NCI-H1092 treated with DMSO at 0.1 percent for 48 hours (cell line): ENCODE measurements around the gene ADRA2C.

ENCODE experiments used
- DNase-seq: peaks from one replicate; lab custom pipeline; 2025; lab: John Stamatoyannopoulos, UW

The ADRA2C gene

GRCh38 chr4:3777033-3777390 lies 10.8 kb downstream of the ADRA2C start:
- no peak for DNase-seq

- no peak for DNase-seq
These were observed 11.5 kb downstream of the ADRA2C start for GRCh38 chr4:3777669-3778068.

GRCh38 chr4:3779509-3779908 lies 13.3 kb downstream of the ADRA2C start:
- no peak for DNase-seq

GRCh38 chr4:3780347-3781171 lies 14.4 kb downstream of the ADRA2C start:
- no peak for DNase-seq

- no peak for DNase-seq
These were observed 15.2 kb downstream of the ADRA2C start for GRCh38 chr4:3781193-3781886.

GRCh38 chr4:3781997-3782930 lies 16.1 kb downstream of the ADRA2C start:
- DNase-seq: no peak

GRCh38 chr4:3783693-3784306 lies 17.6 kb downstream of the ADRA2C start:
- no peak for DNase-seq

GRCh38 chr4:3784454-3785291 lies 18.5 kb downstream of the ADRA2C start:
- DNase-seq: peak; percentile 58

- no peak for DNase-seq
These were observed 19.0 kb downstream of the ADRA2C start for GRCh38 chr4:3785292-3785565.

- peak; percentile 94 for DNase-seq
These were observed 20.1 kb downstream of the ADRA2C start for GRCh38 chr4:3786196-3786869.

DNA sequence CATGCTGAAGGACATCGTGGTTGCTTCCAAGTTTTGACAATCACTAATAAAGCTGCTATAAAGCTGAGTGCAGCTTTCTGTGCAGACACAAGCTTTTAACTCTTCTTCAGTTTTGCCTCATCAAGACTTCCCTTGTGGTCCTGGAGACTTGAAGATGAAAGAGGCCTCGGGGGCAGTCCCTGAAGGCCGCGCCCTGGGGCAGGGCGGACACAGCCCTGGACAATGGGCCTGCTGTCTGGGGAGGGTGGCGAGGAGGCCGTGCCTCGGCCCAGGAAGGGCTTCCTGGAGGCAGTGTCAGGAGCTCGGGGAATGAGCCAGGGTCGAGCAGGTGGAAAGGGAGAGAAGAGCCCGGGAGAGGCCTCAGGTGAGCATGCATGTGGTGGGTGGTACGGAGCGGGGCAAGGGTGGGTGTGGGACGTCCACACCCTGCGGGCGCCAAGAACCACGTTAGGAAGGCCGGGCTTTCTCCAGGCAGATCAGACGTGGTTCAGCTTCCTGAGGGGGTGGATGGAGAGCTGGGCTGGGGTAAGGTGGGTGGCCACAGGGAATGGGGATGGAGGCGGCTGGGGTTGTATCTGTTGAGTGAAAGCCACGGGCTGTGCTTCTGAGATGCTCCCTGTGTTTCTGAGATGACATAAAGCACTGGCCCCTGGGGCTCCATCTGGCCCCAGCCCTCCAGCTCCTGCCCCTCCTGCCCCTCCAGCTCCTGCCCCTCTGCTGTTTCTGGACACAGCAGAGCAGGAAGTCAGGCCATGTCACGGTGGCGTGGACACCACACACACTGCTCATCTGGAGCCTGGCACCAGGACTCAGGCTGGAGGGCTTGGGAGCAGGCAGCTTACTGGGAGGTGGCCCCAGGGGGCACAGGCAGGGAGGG lies 21.5 kb downstream of the ADRA2C start:
- DNase-seq: no peak

- DNase-seq: no peak
These were observed 22.1 kb downstream of the ADRA2C start for GRCh38 chr4:3788366-3788660.

DNA sequence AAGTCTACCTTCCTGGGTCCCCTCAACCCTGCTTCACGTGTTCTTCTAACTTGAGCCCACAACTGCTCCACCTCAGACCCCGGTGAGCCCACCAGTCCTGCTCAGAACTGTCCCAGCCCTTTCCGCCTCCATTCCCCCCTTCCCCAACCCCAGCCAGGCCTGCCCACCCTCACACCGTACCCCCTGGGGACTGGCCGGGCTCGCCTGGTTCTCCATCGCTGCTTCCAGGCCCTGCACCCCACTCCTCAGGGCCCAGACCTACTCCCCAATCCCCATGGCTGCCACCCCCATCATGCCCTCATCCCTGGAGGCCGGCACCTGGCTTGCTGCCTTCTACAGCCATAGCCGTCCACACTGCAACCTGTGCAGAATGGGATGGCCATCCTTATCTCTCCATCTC lies 23.4 kb downstream of the ADRA2C start:
- no peak for DNase-seq

GRCh38 chr4:3790006-3790561 lies 23.9 kb downstream of the ADRA2C start:
- no peak for DNase-seq

DNA sequence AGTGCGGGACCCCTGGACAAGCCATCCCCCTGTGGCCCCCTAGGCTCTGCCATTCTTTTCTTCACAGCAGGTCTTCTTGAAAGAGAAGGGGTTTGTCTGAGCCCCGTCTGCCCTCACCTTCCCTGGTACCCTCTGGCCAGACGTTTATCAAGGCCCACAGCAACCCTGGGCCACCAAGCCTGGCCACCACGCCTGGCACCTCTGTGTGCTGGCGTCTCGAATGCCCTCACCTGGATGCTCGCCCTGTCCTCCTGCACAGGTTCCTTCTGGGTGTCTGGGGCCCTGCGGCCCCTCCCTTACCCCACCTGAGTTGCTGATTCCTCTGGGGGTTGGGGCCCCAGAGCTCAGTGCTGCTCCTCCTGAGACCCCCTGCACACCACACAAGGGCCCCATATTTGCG lies 25.1 kb downstream of the ADRA2C start:
- no peak for DNase-seq

- DNase-seq: no peak
These were observed 25.8 kb downstream of the ADRA2C start for GRCh38 chr4:3791910-3792542.

DNA sequence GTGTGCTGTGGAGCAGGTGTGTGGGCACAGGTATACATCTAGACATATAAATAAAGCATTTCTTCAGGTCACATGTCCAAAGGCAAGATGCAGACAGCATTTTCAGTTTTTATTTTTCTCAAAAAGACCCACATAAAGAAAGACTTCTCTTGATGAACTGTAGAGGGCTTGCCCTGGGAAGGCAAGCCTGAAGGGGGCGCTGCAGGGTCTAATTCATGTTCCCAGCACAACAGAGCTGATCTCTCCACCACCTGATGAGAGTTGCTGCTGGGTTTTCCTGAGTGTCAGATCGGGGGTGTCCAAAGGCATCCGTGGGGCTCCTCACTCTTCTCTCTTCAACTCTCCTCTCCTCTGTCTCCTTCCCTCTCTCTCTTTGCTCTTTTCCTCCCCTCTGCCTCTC lies 26.6 kb downstream of the ADRA2C start:
- DNase-seq: peak; percentile 17

DNA sequence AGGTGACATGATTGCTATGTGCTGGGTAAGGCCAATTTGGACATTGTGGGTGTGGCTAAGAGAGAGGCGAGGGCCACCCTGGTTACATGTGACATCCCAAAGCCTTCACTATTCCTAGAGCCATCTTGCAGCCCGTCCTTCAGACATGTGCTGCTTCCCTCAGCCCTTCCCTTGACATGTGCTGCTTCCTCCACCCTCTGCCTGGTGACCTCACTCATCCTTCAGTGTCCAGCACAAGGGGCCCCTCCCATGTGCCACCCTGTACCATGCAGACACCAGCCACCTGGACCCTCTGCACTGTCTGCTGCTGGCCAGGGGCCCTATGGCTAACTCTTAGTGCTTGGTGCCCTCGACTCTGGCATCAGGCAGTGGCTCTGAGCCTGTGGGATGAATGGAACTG lies 27.4 kb downstream of the ADRA2C start:
- no peak for DNase-seq

DNA sequence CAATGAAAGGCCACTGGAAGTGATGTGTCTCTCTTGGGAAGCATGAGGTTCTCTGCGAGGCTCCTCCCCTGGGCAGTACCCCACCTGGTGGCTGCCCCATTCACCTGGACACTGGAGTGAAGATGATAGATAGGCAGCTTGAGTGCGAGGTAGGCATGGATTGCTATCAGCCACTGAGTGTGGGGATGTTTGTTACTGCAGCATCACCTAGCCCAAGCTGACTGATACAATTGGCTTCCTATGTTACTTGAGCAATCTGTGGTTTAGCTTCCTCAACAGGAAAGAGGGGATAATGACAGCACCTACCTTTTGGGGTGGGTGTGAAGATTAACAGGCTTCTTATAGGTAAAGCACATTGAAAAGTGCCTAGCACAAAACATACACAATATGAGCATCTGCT lies 30.8 kb downstream of the ADRA2C start:
- DNase-seq: no peak
